WI38 (cell line): ENCODE results near the gene SPIN1.

Experiments used
- H3K4me3 ChIP-seq: 2 replicates; pipeline ENCODE4 v1.5.1; 2011; ENCODE audit warnings: low read depth, mild to moderate bottlenecking, control low read depth, low read length
- TF ChIP-seq, protein P1 (sequence below): IDR thresholded peaks from 2 replicates; pipeline ENCODE4 v1.5.1; 2012; ENCODE audit warnings: low read depth, mild to moderate bottlenecking, control low read depth, low read length

The SPIN1 gene

DNA sequence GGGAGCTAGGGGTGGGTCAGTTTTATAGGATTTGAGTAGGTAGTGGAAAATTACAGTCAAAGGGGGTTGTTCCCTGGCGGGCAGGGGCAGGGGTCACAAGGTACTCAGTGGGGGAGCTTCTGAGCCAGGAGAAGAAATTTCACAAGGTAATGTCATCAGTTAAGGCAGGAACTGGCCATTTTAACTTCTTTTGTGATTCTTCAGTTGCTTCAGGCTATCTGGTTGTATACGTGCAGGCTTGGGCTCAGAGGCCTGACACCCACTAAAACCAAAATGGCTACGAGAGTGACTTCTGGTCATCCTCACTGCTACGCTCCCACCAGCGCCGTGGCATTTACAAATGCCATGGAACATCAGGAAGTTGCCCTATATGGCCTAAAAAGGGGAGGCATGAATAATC, 126.0 kb downstream of the SPIN1 start:
- H3K4me3 ChIP-seq: no peak overlapping the region
- TF ChIP-seq, protein P1, sequence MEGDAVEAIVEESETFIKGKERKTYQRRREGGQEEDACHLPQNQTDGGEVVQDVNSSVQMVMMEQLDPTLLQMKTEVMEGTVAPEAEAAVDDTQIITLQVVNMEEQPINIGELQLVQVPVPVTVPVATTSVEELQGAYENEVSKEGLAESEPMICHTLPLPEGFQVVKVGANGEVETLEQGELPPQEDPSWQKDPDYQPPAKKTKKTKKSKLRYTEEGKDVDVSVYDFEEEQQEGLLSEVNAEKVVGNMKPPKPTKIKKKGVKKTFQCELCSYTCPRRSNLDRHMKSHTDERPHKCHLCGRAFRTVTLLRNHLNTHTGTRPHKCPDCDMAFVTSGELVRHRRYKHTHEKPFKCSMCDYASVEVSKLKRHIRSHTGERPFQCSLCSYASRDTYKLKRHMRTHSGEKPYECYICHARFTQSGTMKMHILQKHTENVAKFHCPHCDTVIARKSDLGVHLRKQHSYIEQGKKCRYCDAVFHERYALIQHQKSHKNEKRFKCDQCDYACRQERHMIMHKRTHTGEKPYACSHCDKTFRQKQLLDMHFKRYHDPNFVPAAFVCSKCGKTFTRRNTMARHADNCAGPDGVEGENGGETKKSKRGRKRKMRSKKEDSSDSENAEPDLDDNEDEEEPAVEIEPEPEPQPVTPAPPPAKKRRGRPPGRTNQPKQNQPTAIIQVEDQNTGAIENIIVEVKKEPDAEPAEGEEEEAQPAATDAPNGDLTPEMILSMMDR: no peak

DNA sequence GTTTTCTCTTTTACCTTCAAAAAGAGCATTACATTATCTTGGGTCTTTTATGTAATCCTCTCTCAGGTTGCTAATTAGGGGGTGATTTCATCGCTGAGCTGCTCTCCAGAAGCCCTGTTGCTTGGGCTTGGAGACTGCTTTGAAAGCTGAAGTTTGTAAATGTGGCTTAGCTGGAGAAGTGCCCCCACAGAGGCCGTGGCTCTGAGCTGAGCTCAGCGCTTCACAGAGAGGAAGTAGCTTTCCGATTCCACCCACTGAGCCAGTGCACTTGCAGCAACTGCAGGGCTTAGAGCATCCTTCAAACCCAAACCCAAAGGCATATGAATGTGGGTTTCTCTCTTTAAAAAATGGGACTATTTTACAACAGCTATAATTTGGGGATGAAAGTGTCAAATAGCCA, 133.1 kb downstream of the SPIN1 start:
- no peak overlapping the region for H3K4me3 ChIP-seq
- TF ChIP-seq, protein P1: no peak

DNA sequence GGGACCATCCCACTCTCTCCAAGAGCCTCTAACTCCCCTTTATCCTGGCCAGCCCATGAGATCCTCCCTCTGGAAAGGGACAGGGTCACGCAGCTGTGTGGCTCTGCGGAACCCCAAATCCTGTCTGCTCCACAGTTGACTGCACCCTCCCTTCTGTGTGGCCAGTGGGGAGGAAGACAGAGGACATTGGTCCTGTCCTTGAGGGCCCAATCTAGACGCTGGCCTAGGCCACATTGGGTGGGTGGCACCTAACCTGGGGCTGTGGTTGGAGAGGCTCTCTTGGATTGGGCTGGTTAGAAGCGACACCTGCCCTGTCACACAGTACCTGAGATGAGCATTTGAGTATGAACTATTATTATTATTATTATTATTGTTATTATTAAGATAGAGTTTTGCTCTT, 134.1 kb downstream of the SPIN1 start:
- TF ChIP-seq, protein P1: no peak
- H3K4me3 ChIP-seq: no peak overlapping the region

DNA sequence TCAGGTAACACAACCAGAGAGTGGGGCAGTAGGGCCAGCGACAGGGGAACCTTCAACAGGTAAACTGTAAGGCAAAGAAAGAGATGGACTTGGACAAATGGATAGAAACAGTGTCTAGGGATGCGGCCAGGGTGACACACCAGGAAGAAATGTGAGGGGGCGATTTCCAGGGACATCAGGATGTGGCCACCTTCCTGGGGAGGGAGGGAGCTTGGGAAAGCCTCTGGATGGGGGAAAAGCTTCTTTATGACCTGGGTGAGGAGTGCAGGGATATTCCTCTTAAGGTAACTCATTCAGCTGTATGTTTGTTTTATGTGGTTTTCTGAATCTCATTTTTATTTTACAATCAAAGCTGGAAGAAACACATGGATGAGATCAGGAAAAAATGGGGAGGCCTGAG, 134.8 kb downstream of the SPIN1 start:
- TF ChIP-seq, protein P1: no peak

DNA sequence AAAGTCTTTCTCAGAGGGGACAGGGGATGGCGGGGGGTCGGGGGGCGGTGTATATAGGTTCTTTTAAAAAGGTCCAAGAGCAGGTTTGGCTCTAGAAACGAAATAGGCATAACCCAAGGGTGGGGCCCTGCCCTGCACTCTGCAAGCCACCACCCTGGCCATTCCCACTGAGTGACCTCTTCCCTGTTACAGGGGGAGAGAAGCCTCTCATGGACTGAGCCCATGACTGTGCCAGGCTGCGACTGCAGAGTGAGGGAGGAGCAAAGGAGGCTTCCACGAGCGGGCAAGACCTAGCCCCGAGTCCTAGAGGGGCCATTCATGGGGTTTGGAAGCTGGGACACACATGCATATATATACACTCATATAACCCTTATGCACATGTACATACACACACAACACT, 136.7 kb downstream of the SPIN1 start:
- TF ChIP-seq, protein P1: no peak
- H3K4me3 ChIP-seq: no peak overlapping the region

More for the DNA sequence above, 134.8 kb downstream of the SPIN1 start:
- H3K4me3 ChIP-seq: no peak overlapping the region

DNA sequence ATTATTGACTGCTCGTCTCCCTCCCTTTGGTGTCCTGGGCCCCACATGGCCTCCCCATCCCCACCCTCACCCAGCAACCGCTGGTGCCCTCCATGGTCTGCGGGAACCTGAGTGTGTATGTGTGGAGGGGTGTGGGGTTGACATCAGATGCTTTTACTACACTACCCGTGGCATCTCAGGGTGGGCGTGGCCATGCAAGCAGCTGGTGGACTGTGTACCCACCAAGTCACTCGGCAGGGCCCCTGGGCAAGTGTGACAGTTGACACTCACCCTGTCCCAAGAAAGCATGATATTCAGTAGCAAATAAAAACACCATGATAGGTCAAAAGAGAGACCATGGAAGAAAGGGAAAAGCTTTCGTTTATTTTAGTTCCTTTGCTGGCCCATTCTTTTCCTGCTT, 139.4 kb downstream of the SPIN1 start:
- H3K4me3 ChIP-seq: no peak overlapping the region
- TF ChIP-seq, protein P1: no peak
